ENCODE data around the gene DDX24. TPM values are rescaled to one million over a fixed set of nuclear protein-coding genes. Genes with fewer than 3 reads are reported as not detected.

The DDX24 gene
- total RNA-seq, 4 donors from 2014 or later: 107 to 134 (median 108) TPM

DNA sequence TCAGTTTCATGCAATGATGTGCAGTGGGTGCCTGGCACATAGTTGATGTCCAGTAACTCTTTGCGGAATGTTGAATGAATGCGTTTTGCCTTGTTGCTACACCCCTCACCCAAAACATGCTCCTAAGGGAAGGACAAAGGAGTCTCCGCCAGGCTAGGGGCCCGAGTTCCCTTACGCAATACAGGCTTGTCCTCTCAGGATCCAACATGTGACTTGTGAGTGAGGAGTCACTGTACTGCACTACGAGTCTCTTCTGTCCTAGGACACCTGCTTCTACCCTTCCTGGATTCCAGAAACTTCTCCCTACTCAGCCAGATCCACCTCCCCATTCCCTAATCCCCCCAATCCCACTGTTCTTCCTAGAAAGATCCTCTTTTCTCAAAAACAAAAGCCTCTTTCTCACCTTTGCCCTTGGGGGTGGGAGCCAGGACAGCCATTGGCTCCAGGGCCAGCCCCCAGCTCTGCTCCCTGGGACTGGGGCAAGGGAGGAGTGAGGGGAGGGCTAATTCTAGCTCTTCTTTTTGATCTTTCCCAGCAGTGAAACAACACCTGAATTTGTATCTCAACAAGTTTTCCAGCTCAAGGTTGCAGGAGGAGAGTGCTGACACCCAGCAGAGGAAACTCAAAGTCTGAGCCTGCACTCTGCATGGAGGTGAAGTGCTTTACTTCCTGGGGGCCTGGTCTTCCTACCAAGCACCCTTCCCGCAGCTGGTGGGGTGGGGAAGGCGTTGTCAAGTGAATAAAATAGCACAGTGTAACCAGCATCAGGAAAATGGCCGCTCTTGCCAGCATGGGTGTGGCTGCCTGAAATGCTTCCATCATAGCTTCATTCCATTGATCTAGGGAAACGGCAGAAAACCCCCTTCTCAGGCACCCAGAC is 58.2 kb downstream of the DDX24 start:
- H3K9me3 ChIP-seq: no peaks in the 10 kb centered on the region
- H3K36me3 ChIP-seq: no peaks in the 10 kb centered on the region
- no peaks in the 10 kb centered on the region for H3K27me3 ChIP-seq
- H3K4me1 ChIP-seq: peaks cover 14% of the 10 kb centered on the region
- DNase-seq (ENCODE audit: low spot score in 2 of 2): no peak
- TF ChIP-seq POLR2A (IDR thresholded peaks at IDR 0.05) (no peak), EP300 (IDR thresholded peaks at IDR 0.05) (no peak), CTCF (IDR thresholded peaks at IDR 0.05) (no peak), POLR2AphosphoS5 (IDR thresholded peaks at IDR 0.05) (no peak)
- H3K4me3 ChIP-seq: no peak overlapping the region
- 54% methylated on average over 8 of the region's 10 CpGs for WGBS
- H3K27ac ChIP-seq: no peak overlapping the region

GRCh38 chr14:94021416-94022157 is 59.4 kb downstream of the DDX24 start:
- Histone ChIP-seq H3K9me3 (no peaks in the 10 kb centered on the region), H3K27me3 (peaks cover 3% of the 10 kb centered on the region), H3K4me3 (no peak overlapping the region), H3K4me1 (peaks cover 7% of the 10 kb centered on the region), H3K36me3 (no peaks in the 10 kb centered on the region), H3K27ac (no peak overlapping the region)
- TF ChIP-seq POLR2AphosphoS5 (IDR thresholded peaks at IDR 0.05) (no peak), CTCF (IDR thresholded peaks at IDR 0.05) (no peak), POLR2A (IDR thresholded peaks at IDR 0.05) (no peak), EP300 (IDR thresholded peaks at IDR 0.05) (no peak)
- 65% methylated on average over 10 of the region's 10 CpGs for WGBS
- DNase-seq (ENCODE audit: low spot score in 2 of 2): no peak

DNA sequence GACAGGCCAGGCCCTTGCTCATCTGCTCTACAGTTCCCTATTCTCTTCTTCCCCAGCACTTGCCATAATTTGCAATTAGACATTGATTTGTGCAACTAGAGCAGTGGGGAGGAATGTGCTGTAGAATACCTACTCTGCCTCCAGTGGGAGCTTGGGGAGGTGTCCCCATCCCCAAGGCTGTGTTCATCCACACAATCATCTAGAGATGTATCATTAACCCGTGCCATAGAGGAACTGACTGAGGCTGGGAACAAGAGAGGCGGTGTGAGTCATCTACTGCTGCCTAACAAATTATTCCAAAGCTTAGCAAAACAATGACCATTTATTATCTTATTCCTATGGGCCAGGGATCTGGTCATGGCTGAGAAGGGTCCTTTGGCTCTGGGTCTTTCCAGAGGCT is 60.0 kb downstream of the DDX24 start:
- H3K4me1 ChIP-seq: peaks cover 4% of the 10 kb centered on the region
- 85% methylated on average over 2 of the region's 2 CpGs for WGBS
- TF ChIP-seq EP300 (IDR thresholded peaks at IDR 0.05) (no peak), POLR2A (IDR thresholded peaks at IDR 0.05) (no peak), CTCF (IDR thresholded peaks at IDR 0.05) (no peak)

DNA sequence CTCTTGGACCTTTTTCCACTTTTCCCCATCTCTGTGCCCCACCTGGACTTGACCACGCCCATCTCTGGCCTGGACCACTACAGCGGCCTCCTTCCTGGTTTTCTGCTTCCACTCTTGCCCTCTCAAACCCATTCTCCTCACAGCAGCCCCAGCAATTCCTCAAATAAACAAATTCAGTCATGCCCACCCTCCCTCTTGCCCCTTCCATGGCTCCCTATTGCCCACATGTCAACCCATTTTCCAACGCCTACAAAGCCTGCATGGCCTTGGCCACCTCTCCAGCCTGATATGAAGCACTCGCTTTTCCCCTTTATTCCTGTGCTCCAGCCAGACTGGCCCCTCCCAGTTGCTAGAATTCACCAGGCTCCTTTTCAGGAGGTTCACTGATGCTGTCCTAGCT is 60.7 kb downstream of the DDX24 start:
- Histone ChIP-seq H3K9me3 (no peaks in the 10 kb centered on the region), H3K4me1 (no peaks in the 10 kb centered on the region), H3K4me3 (no peak overlapping the region), H3K27ac (no peak overlapping the region), H3K36me3 (no peaks in the 10 kb centered on the region), H3K27me3 (peaks cover 3% of the 10 kb centered on the region)
- DNase-seq (ENCODE audit: low spot score in 2 of 2): no peak
- TF ChIP-seq POLR2A (IDR thresholded peaks at IDR 0.05) (no peak), CTCF (IDR thresholded peaks at IDR 0.05) (no peak), EP300 (IDR thresholded peaks at IDR 0.05) (no peak), POLR2AphosphoS5 (IDR thresholded peaks at IDR 0.05) (no peak)
- WGBS: 91% methylated on average over 4 of the region's 4 CpGs

More for the DNA sequence above, 60.0 kb downstream of the DDX24 start:
- DNase-seq (ENCODE audit: low spot score in 2 of 2): no peak
- Histone ChIP-seq H3K27ac (no peak overlapping the region), H3K36me3 (no peaks in the 10 kb centered on the region), H3K4me3 (no peak overlapping the region), H3K9me3 (no peaks in the 10 kb centered on the region), H3K27me3 (peaks cover 3% of the 10 kb centered on the region)

GRCh38 chr14:94019329-94019728 is 61.7 kb downstream of the DDX24 start:
- H3K27ac ChIP-seq: no peak overlapping the region
- no peaks in the 10 kb centered on the region for H3K36me3 ChIP-seq
- TF ChIP-seq EP300 (IDR thresholded peaks at IDR 0.05): no peak
- TF ChIP-seq POLR2AphosphoS5 (IDR thresholded peaks at IDR 0.05): no peak
- TF ChIP-seq POLR2A (IDR thresholded peaks at IDR 0.05): no peak
- TF ChIP-seq CTCF (IDR thresholded peaks at IDR 0.05): no peak
- no peak overlapping the region for H3K4me3 ChIP-seq
- WGBS: 81% methylated on average over 6 of the region's 6 CpGs
- no peak for DNase-seq (ENCODE audit: low spot score in 2 of 2)
- no peaks in the 10 kb centered on the region for H3K9me3 ChIP-seq
- no peaks in the 10 kb centered on the region for H3K4me1 ChIP-seq
- H3K27me3 ChIP-seq: peaks cover 3% of the 10 kb centered on the region

All from suprapubic skin (tissue), 4 donors.